Measurements from ENCODE around the gene C5orf24.
"Not testable (repeated sequence)": the region's sequence is repeated elsewhere in the genome, so short reads cannot be mapped to it uniquely, and the experiment has no call there.

Gene C5orf24

DNA sequence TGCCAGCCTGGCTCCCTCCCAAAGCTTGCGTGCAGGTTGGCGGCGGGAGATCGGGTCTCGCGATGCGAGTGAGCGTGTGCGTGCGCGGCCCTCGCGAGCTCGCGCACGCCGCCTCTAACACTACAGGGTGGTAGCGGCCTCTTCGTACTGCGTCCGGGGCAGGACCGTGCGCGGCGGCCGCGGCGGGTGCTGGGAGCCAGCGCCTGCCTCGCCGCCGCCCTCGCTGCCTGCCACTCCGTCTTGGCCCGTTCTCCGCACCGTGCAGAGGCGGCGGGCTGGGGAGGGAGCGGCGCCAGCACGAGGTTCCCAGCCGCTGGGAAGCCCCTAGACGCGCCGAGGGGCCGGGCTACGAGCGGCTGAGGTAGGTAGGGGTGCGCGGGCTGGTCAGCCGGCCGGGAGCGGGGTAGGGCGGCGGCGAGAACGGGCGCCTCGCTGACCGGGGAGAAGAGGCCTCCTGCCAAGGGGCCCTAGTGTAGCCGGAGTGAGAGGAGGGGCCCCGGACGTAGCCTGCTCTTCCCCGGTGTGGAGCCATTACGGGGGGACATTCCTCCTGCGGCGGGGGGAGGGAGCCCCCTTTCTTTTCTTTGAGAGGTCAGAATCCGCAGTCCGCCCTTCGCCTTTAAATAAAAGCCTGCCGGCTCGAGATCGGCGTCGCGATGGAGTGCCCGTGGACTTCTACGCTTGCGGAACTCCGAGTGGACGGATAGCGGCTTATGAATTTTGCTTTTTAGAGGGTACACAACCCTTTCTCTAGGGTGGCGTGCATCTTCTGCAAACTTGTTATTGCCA lies at the start of gene C5orf24:
Gene C5orf24, plus strand, starts transcription at position 117 of the 789 bp plus-strand sequence. CDS start 8,933 bp downstream, outside the sequence.
- DNase-seq: peak; percentile 93

DNA sequence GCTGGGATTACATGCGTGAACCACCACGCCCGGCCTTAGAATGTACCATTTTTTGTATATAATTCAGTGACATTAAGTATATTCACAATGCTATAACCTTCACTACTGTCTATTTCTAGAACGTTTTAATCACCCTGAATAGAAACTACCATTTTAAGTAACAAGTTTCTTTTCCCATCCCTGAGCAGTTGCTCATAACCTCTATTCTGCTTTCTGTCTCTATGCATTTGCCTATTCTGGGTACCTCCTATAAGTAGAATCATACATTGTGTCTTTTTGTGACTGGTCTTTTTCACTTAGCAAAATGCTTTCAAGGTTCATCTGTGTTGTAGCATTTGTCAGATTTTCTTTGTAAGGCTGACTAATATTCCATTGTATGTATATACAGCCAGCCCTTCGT lies 47.3 kb upstream of the C5orf24 start:
- DNase-seq: no peak

DNA sequence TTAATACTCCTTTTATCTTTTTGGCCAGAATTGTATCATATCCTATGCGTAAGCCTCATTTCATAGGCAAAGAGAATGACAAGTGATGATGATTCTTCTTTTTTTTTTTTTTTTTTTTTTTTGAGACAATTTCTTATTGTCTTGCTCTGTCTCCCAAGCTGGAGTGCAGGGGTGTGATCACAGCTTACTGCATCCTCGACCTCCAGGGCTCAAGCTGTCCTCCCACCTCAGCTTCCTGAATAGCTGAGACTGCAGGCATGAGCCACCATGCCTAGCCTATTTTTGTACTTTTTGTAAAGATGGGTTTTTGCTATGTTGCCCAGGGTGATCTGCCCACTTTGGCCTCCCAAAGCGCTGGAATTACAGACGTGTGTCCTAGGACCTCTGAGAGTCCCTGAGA lies 41.9 kb upstream of the C5orf24 start:
- DNase-seq: no peak

DNA sequence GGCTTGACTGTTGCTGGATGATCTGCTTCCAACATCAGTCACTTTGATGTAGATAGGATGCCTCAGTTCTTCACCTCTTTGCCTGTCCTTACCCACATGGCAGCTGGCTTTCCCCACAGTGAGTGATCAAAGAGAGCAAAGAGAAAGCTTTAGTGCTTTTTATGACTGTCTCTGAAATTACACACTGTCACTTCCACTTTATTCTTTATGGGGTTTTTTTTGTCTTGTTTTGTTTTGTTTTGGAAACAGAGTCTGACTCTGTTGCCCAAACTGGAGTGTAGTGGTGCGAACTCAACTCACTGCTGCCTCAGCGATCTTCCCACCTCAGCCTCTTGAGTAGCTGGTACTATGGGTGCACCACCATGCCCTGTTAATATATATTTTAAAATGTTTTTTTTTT lies 32.4 kb upstream of the C5orf24 start:
- DNase-seq: peak; percentile 4

DNA sequence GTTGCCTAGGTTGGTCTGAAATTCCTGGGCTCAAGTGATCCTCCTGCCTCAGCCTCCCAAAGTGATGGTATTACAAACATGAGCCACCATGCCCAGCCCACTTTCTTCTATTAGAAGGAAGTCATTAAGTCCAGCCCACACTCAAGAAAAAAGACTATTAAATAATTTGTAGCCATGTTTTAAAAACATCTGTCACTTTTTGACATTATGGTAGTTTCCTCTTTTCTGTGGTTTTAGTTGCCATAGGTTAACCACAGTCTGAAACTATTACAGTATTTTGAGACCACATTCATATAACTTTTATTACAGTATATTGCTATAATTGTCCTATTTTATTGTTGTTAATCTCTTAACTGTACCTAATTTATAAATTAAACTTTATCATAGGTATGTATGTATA lies 31.9 kb upstream of the C5orf24 start:
- DNase-seq: no peak

DNA sequence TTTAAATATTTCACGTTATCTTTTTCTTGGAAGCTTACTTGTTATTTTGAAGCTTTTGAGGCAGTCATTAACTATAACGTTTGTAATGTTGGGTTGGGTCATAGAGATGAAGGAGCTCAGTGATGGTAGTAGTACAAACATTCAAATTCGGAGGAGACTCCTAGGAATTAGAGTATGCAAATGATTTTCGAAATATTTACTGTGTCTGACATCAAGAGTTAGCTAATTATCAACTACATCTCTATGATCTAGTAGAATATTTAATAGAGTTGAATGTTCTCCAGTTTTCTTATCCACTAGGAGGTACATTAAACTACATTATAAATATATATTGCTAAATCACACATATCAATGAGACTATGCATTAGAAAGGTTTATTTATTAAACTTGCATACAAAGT lies 28.8 kb upstream of the C5orf24 start:
- DNase-seq: no peak

DNA sequence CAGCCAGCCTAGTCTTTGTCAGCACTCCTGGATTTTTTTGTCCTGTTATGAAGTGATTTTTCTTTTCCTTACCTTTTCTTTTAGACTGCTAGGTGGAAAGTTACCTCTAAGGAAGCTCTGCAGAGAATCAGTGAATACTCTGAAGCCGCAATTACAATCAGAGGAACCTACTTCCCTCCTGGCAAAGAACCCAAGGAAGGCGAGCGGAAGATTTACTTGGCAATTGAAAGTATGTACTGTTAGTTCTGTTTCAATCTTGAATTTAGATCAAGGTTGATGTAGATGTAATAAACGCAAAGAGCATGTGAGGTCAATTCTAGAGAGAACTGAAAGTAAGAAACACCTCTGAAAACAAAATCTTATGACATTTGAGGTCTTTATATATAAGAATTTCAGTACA lies 27.0 kb upstream of the C5orf24 start:
- DNase-seq: no peak

DNA sequence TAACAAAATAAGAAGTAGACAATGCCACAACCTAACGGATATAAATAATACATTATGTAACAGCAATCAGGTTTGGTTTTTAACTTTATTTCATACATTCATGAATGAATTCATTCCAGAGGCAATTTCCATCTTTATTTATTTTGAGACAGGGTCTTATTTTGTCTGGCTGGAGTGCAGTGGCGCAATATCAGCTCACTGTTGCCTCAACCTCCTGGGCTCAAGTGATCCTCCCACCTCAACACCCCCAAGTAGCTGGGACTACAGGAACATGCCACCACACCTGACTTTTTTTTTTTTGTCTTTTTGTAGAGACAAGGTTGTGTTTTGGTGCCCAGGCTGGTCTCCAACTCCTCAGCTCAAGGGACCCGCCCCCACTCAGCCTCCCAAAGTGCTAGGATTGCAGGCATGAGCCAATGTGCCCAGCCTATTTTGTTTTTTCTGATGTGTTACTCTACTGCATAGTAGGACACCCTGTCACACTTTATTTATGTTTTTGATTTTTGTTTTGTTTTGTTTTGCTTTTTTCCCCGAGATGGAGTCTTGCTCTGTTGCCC lies 26.3 kb upstream of the C5orf24 start:
- DNase-seq: no peak

DNA sequence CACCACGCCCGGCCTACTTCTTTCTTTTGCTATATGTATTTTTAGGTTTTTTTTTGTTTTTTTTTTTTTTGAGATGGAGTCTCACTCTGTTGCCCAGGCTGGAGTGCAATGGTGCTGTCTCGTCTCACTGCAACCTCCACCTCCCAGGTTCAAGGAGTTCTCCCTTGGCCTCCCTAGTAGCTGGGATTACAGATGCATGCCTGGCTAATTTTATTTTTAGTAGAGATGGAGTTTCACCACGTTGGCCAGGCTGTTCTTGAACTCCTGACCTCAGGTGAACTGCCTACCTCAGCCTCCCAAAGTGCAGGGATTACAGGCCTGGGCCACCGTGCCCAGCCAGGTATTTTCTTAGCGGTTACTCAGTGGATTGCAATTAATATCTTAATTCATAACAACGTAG lies 23.9 kb upstream of the C5orf24 start:
- DNase-seq: no peak

DNA sequence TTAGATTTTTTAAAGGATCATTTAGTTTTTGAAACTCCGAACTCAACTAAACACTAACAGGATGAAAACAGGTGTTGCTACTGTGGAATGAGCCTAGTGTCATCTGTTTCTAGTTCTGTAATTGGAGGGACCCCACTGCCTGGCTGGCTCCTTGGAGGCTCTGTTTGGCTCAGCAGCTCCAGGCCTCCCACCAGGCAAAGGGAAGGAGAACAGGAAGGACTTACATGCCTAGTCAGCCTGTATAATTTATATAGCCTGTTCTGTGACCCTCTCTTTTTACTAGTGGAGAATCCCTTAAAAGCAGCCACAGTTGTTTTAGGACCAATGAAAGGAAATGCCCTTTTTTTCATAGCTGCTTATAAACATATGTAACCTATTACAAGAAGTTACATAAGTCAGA lies 21.1 kb upstream of the C5orf24 start:
- no peak for DNase-seq

DNA sequence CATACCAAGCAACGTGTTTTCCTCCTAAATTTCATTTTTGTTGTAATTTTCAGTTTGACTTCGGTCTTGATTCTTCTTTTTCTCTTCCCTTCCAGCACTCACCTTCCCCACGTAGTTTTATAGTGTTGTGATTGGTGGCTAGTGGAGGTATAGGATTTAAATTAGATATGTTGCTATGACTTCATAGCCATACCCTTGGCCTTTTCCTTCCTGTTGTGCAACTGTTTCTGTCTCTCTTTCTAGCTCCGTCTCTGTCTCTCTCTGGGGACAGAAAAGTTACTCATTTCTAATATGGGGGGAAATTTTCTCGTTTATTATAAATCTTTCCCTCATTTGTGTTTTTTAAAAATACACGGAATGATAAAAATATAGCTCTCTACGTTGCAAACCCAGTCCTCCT lies 20.6 kb upstream of the C5orf24 start:
- no peak for DNase-seq

DNA sequence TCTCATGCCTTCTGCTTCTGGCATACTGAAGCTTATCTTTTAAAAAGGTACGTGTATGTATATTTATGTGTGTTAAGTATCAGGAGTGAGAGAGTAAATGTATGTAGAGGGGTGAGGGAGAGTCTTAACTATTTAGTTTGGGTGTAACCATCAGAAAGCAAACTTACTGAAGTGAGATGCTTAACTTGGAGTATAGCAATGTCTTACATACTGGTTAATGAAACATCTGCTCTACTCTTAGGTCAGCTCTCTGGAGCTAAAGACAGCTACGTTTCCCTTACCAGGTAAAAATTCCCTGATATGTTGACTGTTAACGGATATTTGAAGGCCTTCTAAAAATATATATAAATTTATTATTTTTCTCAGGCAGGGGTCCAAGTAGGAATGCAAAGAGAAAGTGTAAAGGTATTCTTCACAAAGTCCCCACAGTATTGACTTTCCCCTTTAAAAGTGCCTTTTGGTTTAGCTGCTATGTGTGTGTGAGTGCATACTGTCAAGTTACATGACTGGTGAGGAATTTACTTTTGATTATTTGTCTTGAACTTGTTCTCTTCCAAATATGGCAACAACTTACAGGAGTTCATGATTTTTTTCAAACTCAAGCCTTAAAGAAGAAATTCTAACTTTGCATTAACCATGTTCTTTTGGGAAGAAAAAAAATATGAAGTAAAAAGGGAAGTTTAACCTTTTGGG lies 12.3 kb upstream of the C5orf24 start:
- DNase-seq: no peak

DNA sequence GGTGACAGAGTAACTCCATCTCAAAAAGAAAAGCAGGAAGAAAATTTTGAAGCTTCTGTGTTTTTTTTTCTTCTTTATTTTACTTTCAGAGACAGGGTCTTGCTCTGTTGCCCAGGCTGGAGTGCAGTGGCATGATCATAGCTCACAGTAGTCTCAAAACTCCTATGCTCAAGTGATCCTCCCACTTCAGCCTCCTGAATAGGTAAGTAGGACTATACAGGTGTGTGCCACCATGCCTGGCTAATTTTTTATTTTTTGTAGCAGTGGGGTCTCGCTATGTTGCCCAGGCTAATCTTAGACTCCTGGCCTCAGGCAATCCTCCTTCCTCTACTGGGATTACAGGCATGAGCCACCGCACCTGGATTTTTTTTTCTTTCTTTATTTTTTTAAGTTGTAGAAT lies 10.1 kb upstream of the C5orf24 start:
- no peak for DNase-seq

DNA sequence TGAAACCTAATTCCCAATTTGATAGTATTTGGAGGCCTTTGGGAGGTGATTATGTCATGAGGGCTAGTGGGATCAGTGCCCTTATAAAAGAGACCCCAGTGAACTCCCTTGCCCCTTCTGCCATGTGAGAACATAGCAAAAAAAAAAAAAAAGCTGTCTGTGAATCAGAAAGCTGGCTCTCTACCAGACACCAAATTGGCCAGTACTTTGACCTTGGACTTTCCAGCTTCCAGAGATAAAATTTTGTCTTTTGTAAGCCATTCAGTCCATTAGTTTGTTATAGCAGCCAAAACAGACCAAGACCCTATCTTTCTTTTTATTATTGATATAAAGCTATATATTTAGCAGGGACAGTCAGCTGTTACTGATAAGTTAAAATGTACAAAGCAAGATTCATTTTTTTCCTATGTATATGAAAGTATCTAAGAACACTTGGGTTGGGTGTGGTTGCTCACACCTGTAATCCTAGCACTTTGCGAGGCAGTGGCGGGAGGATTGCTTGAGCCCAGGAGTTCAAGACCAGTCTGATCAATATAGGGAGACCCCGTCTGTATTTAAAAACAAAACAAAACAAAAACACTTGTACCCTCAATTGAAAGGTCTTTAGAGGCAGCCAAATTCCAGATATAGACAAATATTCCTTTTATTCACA lies 8.1 kb upstream of the C5orf24 start:
- no peak for DNase-seq

DNA sequence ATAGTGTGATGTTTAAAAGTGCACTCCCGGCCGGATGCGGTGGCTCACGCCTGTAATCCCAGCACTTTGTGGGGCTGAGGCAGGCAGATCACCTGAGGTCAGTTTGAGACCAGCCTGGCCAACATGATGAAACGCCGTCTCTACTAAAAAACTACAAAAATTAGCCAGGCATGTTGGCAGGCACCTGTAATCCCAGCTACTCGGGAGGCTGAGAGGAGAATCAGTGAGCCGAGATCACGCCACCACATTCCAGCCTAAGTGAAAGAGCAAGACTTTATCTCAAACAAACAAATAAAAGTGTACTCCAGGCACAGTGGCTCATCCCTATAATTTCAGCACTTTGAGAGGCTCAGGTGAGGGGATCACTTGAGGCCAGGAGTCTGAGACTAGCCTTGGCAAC lies 7.4 kb upstream of the C5orf24 start:
- DNase-seq: not testable (repeated sequence)

DNA sequence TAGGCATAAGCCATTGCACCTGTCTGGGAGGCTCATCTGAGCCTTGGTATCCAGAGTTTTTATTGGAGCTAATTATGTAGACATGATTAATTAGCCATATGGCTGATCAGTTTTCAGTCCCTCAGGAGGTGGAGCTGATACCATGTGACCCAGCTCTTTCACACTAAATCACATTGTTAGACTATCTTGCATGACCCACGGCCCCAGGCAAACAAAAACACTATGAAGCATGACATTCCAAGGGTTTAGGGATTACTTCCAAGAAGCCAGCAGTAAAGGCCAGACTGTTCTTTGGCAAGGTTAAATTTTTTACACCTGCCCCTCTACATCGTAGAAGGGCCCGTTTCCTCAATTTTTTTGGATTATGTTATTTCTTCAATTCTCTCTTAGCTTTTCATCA lies 5.0 kb upstream of the C5orf24 start:
- no peak for DNase-seq

DNA sequence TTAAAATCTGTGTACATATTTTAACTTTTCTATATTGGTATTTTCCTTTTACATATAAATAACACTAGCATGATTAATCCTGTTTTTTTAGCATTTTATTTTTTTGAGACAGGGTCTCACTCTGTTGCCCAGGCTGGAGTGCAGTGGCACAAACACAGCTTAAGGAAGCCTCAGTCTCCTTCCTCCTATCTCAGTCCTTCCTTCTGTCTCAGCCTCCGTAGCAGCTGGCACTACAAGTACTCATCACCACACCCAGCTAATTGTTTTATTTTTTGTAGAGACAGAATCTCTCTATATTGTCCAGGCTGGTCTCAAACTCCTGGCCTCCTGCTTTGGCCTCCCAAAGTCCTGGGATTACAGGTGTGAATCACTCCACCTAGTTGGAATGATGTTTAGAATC lies 1.5 kb upstream of the C5orf24 start:
- no peak for DNase-seq

DNA sequence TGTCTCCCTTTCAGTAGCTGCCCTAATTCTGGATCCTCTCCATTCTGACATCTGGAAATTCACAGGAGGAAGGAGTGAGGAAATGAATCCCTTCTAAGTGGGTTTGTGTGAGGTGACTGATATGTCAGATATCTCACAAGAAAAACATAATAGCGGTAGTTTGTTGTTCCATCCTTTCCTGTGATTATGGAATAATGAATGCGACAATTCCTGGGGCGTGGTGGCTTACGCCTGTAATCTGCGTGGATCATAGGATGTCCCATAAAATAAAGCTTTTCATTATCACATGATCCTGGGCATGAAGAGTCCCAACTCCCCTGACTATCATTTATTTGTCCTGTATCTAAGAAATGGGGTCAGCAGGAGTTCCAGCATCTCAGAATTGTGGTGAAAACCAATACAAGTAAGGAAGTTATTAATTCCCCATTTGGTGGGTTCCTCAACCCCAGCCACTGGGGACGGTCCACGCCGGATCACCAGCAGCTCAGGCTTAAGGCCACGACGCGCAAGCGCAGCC lies 375 bp upstream of the C5orf24 start:
- no peak for DNase-seq

DNA sequence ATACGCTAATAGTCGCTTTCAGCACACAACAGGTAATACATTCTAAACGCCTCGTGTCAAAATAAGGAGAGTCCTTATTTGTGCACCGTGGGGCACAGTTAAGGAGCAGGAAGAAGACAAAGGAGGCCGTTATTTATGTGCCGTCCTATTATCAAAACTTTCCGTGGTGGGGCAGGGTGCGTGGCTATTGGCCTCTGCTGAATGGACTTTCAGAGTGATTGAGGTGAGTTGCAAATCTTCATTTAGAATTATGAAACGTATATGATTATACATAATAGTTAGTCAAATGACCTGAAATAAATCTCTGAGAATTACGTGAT lies 833 bp downstream of the C5orf24 start:
- peak; percentile 30 for DNase-seq

DNA sequence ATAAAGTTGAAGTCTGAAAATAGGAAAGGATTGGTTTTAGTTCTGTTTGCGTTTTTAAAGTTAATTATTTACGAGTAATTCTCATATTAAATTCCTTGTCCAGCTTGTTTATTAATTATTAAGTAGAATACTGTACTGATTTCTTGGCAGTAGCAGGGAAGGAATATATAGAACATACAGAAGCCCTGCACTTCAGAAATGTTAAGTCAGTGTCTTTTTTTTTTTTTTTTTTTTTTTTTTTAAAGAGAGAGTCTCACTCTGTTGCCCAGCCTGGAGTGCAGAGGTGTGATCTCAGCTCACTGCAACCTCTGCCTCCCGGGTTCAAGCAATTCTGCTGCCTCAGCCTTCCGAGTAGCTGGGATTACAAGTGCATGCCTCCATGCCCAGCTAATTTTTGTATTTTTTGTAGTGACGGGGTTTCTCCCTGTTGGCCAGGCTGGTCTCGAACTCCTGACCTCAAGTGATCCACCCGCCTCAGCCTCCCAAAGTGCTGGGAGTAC lies 3.7 kb downstream of the C5orf24 start:
- not testable (repeated sequence) for DNase-seq

DNA sequence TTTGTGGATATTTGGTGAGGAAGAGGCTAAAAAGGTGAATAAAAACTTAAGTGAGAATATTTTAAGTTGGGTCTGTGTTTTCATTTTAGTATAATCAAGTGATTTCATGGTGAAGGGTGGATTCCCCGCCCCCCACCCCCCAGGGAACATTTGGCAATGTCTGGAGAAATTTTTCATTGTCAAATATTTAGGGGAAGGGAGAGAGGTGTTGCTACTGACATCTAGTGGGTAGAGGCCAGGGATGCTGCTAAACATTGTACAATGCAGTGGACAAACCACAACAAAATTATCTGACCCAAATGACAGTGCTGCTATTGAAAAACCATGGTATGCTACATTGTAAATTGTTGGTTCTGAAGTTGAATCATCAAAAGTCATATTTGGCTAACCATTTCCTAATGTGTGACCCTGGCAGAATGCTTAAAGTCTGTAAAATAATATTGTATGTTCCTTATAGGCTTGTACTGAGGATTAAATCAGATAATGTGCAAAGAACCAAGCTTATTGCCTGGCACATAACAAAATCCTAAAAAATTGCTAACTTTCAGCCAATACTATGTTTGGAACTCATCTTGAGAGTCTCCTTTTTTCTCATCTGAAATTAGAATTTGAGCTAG lies 5.6 kb downstream of the C5orf24 start:
- peak; percentile 15 for DNase-seq

DNA sequence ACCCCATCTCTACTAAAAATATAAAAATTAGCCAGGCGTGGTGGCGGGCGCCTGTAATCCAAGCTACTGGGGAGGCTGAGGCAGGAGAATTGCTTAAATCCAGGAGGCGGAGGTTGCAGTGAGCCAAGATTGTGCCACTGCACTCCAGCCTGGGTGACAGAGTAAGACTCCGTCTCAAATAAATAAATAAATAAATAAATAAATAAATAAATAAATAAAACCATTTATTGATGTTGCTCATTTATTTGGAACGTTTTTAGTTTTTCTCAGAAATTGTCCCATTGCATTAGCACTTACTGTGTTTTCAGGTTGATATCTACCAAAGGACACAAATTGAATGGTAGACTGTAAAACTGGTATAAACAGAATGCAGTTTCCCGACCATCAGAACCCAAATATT lies 10.7 kb downstream of the C5orf24 start:
- not testable (repeated sequence) for DNase-seq

DNA sequence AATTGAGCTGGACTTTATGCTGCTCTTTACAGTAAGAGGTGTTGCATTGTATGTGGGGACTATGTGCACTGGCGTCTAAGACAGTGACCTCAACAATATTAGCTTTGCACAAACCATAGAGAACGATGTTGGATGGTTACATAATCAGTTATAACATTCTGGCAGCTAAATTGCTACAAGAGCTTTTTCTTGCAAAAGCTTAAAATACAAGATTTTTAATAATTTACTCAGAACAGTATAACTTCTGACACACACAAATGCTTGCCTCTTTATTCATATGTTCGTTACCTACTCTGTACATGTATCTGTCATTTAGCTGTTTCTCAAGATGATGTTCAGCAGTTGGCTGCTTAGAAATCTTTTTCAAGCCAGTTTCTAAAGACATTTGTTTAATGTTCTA lies 11.6 kb downstream of the C5orf24 start:
- no peak for DNase-seq

All from CD4-positive, alpha-beta T cell treated with Interleukin-10 for 1 hour (primary cell).